ENCODE measurements around the gene PDGFC.

The PDGFC gene

DNA sequence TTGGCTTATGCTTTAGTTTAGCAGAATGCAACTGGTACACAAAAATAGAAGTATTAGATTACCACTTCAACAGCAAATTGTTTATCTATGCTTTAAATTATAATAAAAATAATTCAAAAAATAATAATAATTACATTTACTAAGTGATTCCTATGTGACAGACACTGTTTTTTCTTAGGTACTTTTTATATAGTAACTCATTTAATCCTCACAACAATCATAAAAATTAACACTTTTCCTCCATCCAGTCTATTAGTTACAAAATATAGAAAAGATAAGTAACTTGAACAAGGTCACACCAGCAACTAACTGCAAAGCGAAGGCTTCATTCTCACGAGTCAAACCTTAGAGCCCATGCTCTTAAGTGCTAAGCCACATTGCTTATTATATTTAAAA, 155.2 kb downstream of the PDGFC start:
- Histone ChIP-seq H3K9me2 (replicated peaks; ENCODE audit: insufficient read depth, low read length) (no peaks in the 10 kb centered on the region), H3F3A (ENCODE audit: insufficient read depth, low read length) (no peaks in the 10 kb centered on the region), H3K4me2 (ENCODE audit: low read depth, low read length) (no peak overlapping the region), H3K4me1 (ENCODE audit: low read length) (no peaks in the 10 kb centered on the region), H3K9me3 (replicated peaks; ENCODE audit: insufficient read depth, low read length) (no peaks in the 10 kb centered on the region), H3K27me3 (replicated peaks; ENCODE audit: insufficient read depth, low read length) (no peaks in the 10 kb centered on the region), H3K9ac (ENCODE audit: low read length) (no peak overlapping the region), H3K27ac (ENCODE audit: low read length) (no peak overlapping the region), H3K4me3 (ENCODE audit: low read length) (no peak overlapping the region), H2AFZ (ENCODE audit: low read length) (no peak overlapping the region), H4K20me1 (ENCODE audit: insufficient read depth, low read length) (no peaks in the 10 kb centered on the region), H3K79me2 (ENCODE audit: low read length) (no peaks in the 10 kb centered on the region), H3K36me3 (replicated peaks; ENCODE audit: insufficient read depth, low read length) (no peaks in the 10 kb centered on the region)
- no peak for DNase-seq
- TF ChIP-seq EZH2 (optimal IDR thresholded peaks at IDR 0.05; ENCODE audit: low read depth, low read length) (no peak), EZH2phosphoT487 (IDR thresholded peaks at IDR 0.05; ENCODE audit: low read length) (no peak)
- TF ChIP-seq, protein P1, sequence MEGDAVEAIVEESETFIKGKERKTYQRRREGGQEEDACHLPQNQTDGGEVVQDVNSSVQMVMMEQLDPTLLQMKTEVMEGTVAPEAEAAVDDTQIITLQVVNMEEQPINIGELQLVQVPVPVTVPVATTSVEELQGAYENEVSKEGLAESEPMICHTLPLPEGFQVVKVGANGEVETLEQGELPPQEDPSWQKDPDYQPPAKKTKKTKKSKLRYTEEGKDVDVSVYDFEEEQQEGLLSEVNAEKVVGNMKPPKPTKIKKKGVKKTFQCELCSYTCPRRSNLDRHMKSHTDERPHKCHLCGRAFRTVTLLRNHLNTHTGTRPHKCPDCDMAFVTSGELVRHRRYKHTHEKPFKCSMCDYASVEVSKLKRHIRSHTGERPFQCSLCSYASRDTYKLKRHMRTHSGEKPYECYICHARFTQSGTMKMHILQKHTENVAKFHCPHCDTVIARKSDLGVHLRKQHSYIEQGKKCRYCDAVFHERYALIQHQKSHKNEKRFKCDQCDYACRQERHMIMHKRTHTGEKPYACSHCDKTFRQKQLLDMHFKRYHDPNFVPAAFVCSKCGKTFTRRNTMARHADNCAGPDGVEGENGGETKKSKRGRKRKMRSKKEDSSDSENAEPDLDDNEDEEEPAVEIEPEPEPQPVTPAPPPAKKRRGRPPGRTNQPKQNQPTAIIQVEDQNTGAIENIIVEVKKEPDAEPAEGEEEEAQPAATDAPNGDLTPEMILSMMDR (IDR thresholded peaks at IDR 0.05; ENCODE audit: low read length) = no peak

GRCh38 chr4:156815717-156816359, 155.8 kb downstream of the PDGFC start:
- no peak overlapping the region for H3K4me3 ChIP-seq (ENCODE audit: low read length)
- H3K9me3 ChIP-seq (replicated peaks; ENCODE audit: insufficient read depth, low read length) = no peaks in the 10 kb centered on the region
- H3K4me1 ChIP-seq (ENCODE audit: low read length) = no peaks in the 10 kb centered on the region
- no peak for DNase-seq
- H3K27me3 ChIP-seq (replicated peaks; ENCODE audit: insufficient read depth, low read length) = no peaks in the 10 kb centered on the region
- H3K27ac ChIP-seq (ENCODE audit: low read length) = no peak overlapping the region
- no peak overlapping the region for H3K9ac ChIP-seq (ENCODE audit: low read length)
- H3K79me2 ChIP-seq (ENCODE audit: low read length) = no peaks in the 10 kb centered on the region
- H4K20me1 ChIP-seq (ENCODE audit: insufficient read depth, low read length) = no peaks in the 10 kb centered on the region
- no peak overlapping the region for H3K4me2 ChIP-seq (ENCODE audit: low read depth, low read length)
- H3F3A ChIP-seq (ENCODE audit: insufficient read depth, low read length) = no peaks in the 10 kb centered on the region
- H3K36me3 ChIP-seq (replicated peaks; ENCODE audit: insufficient read depth, low read length) = no peaks in the 10 kb centered on the region
- H3K9me2 ChIP-seq (replicated peaks; ENCODE audit: insufficient read depth, low read length) = no peaks in the 10 kb centered on the region
- no peak overlapping the region for H2AFZ ChIP-seq (ENCODE audit: low read length)
- no peak for TF ChIP-seq EZH2 (optimal IDR thresholded peaks at IDR 0.05; ENCODE audit: low read depth, low read length)
- TF ChIP-seq, protein P1 (IDR thresholded peaks at IDR 0.05; ENCODE audit: low read length) = no peak
- no peak for TF ChIP-seq EZH2phosphoT487 (IDR thresholded peaks at IDR 0.05; ENCODE audit: low read length)

DNA sequence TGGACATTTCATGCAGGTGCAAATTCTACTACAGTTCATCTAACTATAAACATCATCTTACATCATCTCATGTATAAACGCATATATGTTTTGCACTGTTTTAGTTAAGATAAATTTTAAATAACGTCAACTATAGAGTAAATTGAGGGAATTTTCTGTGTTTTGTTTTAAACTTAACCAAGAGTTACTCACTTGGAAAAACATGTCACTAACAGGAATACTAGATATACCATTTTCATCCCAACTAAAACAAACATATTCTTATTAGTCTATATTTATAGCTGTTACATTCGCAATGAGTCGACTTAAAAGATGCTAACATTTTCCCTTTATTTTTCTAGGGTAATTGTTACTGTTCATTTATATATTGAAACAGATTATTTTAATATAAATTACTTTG, 159.6 kb downstream of the PDGFC start:
- H3F3A ChIP-seq (ENCODE audit: insufficient read depth, low read length) = no peaks in the 10 kb centered on the region
- H3K9me2 ChIP-seq (replicated peaks; ENCODE audit: insufficient read depth, low read length) = no peaks in the 10 kb centered on the region
- DNase-seq = no peak
- H3K9me3 ChIP-seq (replicated peaks; ENCODE audit: insufficient read depth, low read length) = no peaks in the 10 kb centered on the region
- H3K27me3 ChIP-seq (replicated peaks; ENCODE audit: insufficient read depth, low read length) = no peaks in the 10 kb centered on the region
- no peak overlapping the region for H2AFZ ChIP-seq (ENCODE audit: low read length)
- H3K9ac ChIP-seq (ENCODE audit: low read length) = no peak overlapping the region
- TF ChIP-seq EZH2 (optimal IDR thresholded peaks at IDR 0.05; ENCODE audit: low read depth, low read length) (no peak), EZH2phosphoT487 (IDR thresholded peaks at IDR 0.05; ENCODE audit: low read length) (no peak)
- TF ChIP-seq, protein P1 (IDR thresholded peaks at IDR 0.05; ENCODE audit: low read length) = no peak
- H3K36me3 ChIP-seq (replicated peaks; ENCODE audit: insufficient read depth, low read length) = no peaks in the 10 kb centered on the region
- no peak overlapping the region for H3K27ac ChIP-seq (ENCODE audit: low read length)
- H3K4me3 ChIP-seq (ENCODE audit: low read length) = no peak overlapping the region
- no peaks in the 10 kb centered on the region for H3K4me1 ChIP-seq (ENCODE audit: low read length)
- no peaks in the 10 kb centered on the region for H3K79me2 ChIP-seq (ENCODE audit: low read length)
- no peak overlapping the region for H3K4me2 ChIP-seq (ENCODE audit: low read depth, low read length)
- H4K20me1 ChIP-seq (ENCODE audit: insufficient read depth, low read length) = no peaks in the 10 kb centered on the region

All from MM.1S (cell line).